ENCODE data around the gene ENOX1.

ENOX1 gene

DNA sequence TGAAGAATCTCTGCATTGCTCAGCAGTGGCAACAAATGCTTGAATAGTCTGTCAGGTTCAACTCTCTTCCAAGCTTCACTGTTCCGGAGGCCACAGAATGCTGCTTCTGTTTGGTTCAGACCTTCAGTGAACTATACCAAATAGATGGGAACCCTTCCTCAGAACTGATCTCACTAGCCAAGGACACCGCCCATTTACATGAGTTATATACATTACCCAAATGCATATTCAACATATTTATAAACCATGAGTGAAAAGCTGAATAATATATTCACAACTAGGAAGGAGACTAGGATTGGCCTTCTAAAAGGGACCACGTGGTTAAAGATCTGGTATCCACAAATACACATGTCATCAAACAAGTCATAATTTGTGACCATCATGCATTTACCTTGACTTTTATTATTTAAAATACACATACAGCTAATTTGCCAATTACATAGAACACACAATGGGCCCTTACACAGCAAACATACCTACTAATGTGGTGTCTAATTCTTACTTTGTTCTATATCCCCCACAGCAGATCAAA is 49.3 kb downstream of the ENOX1 start:
- no peak for DNase-seq

DNA sequence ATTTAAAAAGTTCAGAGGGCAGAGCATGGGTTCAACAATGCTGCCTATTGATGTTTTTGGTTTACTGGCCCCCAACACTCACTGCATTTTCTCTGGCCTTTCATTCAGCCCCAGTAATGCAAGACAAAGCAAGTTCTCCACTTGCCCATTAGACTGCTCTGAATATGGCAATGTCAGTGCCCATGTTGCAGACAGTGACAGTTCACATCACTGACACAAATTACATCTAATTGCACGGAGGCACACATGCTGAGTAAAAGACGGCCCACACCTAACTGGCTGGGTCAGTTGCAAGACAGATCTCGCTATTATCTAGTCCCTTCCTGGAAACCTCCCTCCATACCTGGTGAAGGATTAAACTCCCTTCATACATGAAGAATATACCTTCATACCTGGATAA is 54.0 kb downstream of the ENOX1 start:
- no peak for DNase-seq

DNA sequence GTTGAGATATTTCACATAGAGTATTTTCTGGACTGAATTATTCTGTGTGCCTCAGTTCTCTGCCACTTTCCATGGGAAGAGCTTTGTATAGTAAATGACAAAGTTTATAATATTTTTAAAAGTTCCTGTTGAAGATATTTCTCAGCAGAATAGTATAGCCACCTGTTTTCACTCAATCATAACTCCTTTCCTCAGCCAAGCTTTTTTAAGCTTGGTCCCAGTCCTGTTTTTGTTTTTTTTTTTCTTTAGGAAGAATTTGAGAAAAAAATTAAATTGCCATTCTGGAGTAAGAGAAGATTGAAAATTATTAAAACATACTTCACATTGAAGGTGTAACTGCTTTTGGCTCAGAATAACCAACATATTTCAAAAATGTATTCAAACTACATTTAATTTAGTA is 55.5 kb downstream of the ENOX1 start:
- DNase-seq: no peak

DNA sequence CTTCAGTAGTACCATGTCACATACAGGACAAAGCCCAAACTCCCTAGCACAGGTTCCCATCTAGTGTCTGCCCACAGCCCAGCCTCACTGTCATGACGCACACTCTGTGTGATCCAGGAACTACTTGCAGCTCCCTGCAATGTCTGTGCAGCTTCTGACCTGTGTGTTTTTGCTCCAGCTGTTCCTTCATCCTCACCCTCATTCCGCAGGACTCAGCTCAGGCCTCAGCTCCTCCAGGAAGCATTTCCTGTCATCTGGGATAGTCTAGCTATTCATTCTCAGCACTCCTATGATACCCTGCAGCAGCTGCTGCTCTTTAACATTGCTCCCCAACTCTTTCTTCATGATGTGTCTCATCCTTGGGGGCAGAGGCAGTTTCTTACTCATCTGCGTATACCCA is 56.1 kb downstream of the ENOX1 start:
- no peak for DNase-seq

DNA sequence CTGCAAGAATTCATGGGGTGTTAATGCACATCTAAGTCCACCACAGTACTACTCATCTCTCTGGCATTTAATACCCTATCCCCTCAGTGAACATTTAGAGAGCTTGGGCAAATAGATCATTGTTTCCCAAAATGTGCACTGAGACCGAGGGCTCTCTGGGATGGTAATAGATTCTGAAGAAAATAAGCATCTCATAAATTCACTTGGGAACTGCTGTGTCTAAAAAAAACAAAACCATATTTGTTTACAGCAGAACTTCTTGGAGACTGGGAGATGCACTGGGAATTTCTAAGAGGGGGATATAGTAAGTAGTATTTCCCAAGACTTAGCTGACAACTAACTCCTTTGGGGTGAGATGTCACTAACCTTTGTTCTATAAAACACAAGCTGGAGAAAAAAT is 58.4 kb downstream of the ENOX1 start:
- DNase-seq: no peak

DNA sequence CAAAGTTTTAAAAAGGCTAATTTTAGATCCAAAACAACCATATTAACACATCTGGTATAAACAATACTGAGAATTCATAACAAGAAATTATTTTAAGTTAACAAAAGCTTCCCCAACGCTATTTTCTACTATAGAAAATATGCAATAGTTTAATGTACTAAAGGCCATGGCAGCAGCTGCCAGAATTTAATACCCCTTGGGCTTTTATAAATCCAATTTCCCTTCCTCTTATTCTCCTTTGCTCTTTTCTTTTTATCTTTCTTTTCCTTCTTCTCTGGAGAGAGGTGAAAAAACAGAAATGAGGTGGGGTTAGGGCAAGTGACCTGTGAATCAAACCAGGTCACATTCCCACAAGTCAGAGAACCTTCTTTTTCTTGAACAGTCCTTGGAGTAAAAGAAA is 58.9 kb downstream of the ENOX1 start:
- no peak for DNase-seq

DNA sequence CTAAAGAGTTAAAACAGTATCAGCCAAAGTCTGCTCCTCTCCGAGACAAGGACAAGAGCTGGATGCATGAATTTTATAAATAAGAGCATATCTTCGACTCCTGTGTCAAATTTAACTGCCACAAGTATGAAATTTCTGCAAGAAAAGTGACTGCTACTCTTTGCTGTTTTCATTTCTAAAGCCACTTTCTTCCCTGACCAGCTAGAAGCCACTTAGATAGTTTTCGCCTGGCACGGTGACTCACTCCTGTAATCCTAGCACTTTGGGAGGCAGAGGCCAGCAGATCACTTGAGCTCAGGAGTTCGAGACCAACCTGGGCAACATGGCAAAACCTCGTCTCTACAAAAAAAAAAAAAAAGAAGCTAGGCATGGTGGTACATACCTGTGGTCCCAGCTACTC is 61.3 kb downstream of the ENOX1 start:
- no peak for DNase-seq

DNA sequence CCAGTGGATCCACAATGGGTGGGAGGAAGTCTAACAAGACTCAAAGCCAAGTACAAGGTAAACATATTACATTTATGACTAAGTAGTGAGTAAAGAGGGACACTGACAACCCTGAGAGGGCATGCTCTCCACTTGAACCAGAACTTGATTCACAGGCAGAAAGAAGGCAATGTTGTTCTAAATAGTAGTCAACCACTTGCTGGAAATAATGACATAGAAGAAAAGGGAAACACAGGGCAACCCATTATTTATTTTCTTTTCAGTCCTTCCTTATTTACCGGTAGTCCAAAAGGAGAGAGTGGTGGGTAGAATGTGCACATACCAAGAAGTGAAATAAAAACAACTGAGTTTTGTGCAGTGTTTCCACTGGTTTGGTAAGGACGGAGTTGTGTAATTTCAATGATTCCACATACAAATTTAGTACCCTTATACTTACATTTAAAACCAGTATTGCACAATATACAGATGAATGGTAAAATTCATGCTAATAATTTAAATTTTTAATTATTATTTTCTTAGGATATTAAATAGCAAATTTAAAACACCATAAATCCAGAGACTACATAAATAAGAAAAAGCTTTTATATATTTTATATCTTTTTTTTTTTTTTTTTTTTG is 65.9 kb downstream of the ENOX1 start:
- no peak for DNase-seq

DNA sequence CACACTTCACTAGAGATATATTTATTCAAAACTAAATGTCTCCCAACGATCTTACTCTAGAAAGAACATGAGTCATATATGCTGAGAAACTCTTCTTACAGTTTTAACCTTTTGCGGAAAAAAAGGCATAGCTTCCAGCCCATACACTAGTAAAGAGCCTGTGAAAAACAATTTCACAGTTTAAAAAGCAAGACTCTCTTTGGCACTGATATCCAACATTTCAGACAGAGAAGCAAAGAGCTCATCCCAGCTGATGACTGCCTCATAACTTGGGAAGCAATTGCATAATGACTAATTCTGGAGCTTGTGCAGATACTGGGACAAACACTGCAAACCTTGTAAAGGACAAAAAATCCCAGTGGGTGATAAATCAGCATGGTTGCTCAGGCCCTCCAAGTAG is 88.0 kb downstream of the ENOX1 start:
- DNase-seq: no peak

DNA sequence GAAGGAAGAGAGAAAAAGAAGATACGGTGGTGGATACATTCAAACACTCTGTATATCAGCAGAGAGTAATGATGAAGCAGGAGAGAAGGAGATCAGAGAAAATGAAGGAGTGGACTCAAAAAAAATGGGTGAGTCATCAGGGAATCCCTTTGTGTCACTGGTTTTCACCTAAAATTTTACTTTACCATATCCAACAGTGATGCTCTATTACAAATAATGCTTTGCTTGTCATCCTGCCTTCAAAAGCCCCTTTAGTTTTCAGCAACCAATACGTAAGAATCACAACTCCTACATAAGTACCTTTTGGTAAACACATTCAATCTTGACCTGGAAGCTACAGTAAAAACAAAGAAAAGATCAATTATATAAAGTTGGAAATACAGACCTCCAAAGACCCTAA is 88.8 kb downstream of the ENOX1 start:
- DNase-seq: no peak

DNA sequence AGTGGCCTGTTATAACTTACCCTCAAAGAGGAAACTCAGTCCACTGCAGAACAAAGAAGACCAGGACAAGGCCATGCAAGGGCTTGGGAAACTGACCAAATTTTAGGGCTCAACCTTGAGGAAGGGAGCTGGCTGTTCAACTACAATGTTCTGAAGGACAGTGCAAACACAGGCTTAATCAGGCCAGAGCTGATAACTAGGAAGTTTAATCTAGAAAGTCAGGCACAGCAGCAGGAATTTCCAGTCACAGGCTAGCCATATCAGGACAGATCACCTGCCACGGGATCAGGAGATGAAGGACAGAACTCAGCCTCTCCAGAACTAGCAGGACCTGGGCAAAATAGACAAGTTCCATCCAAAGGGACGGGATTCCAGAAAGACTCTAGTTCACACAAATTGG is 89.4 kb downstream of the ENOX1 start:
- no peak for DNase-seq

DNA sequence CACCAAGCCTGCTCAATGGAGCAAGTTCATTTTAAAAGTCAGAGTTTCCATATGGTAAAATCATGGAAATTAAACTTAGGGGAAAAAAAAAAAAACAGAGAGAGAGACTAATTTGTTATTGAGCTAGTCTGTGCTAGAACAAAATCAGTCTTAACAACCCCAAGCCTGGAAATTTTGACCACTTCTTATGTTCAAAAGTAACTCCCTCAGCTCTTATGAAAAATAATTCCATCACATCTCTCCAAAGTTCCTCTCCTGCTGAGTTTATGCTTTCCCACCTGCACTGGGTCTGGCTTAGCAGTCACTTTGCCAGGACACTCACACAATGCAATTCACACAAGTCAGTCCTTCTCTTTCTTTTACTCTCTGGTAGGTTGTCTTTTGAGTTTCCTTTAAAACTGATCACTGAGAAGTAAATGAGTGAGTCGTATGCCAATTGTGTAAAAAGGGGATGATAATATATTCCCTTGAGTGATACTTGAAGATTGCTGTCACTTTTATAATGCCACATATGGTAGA is 92.6 kb downstream of the ENOX1 start:
- DNase-seq: no peak

DNA sequence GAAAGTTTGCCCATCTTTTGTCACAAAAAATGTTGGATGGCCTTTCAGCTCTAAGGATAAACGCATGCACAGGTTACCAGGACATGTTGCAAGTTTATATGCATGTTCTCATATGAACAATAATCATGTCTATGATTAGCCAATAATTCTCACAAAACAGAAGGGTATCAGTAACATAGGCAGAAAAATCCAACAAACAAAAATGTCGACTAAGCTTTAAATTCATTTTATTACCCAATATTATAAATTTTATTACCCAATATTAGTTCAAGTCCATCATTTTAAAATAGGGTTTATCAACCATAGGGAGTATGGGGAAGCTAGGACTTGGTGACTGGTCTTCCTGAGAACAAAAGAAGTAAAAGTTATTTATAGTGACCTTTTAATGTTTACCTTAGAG is 93.1 kb downstream of the ENOX1 start:
- DNase-seq: no peak

DNA sequence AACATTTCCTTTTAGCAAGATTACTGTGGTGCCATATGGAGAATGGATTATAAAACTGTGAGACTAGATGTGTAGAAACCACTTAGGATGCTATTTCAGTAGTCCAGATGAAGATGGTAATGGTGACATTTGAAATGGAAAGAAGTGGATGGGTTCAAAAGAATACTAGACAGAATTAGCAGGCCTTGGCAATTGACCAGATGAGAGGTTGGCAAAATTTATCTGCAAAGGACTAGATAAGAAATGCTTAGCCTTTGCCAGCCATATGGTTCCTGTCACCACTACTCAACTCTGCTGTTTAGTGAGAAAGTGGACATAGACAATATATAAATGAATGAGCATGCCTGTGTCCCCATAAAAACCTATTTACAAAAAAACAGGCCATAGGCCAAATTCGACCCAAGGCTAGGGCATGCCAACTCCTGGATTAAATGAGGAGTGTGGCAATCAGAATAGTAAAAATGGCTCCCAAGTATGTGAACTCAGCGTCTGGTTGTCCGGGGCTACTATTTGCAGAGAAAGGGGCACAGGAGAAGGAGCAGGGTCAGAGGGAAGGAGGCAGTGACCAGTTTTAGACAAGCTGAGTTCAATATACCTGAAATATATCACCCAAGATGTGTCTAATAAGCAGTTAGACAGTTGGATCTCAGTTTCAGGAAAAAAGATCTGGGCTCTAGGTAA is 98.4 kb downstream of the ENOX1 start:
- DNase-seq: no peak

DNA sequence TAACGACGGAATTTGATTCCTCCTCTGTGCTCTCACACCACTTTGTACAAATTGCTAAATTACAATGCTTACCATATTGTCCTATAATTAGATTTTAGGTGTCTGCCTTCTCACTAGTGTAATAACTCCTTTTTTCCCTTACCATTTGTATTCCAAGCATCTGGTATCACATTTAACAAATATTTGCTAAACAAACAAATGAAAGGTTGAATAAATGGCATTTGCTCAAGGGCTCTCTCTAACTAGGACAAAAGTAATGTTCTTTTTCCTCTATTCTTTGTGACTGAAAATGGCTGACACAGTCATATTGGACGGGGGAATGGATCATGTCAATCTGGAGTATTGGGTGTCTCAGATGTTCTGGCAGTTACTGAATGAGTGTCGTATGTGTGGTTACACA is 99.7 kb downstream of the ENOX1 start:
- no peak for DNase-seq

DNA sequence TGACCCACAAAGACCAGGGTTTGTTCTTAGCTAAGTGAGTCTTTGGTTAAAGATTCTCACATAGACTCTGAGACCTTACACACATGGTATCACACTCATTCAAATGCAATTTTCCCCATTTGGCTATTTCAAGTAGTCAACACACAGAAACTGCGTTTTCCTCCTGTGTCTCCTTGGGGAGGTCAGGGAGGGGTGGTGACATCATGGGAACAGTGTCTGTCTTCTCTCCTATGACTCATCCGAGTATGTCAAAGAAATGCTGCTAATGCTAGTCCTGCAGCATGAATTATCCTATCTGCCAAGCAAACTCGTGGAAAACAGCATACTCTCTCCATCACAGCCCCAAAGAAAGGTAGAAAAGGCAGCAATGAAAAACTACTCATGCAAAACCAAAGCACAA is 100.2 kb downstream of the ENOX1 start:
- no peak for DNase-seq

DNA sequence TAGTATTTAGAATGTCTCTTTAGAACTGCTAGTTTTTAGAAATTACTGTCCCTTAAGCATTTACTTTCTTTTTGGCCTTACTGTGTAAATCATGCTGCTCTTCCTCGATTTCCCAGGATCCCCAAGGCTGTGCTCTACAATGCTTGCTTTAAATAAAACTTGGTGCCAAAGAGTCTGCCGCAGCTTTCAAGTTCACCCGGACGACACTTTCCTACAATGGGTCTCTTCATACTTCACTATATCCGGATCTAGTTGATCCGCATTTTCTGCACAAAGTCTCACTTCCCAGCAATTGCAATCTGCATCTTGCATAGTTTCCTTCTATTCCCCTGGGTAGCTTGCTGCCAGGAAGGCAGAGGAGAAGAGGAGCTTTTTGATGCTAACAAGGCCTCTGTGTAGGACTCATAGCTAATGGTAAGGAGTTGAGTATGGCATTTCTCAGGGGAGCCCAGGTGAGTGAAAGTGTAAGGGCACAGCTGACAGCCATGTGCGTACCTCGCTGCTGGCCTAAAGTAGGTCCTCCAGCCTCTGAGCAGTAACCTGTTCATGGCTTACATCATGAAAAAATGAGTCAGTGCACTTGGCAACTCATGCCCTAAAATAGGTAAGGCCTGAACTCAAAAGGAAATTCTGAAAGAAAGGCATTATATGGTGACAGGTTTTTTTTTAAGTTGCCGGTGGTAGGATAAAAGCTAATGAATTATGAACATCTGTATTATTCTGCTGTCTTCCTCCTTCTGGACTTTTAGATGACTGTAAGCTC is 101.6 kb downstream of the ENOX1 start:
- DNase-seq: no peak

DNA sequence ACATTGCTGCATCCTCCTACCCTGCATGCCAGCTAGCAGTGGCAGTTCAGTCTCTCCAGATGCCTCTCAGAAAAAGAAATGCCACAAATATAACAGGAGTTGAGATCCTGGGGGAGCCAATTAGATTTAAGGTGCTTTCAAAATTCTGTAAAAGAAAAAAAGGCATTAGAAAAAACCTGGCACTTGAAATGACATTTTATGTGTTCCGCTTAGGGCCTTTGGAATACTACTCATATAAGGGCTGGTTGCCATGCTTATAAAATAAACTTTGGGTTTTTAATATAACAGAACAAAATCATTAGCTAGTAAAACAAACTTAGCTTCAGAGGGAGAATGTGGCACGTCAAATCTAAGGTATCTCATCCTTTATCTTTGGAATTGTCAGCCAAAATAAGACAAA is 104.1 kb downstream of the ENOX1 start:
- DNase-seq: no peak

DNA sequence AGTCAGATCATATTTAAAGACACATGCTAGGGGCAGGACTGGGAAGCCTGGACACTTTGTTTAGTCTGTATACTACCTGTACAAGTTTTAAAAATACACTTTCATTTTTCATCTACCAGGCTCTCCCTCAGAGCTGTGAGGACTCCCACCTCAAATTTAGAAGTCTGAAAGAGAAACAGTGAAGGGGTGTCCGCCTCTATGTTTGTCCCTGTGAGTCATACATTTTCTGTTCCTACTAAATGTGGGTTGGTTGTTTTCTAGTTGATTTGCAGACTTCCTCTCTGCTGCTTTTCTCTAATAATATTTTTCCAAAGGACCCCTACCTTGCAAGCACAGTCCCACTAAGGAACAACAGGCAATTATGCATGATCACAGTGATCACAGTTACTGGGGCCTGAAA is 110.5 kb downstream of the ENOX1 start:
- DNase-seq: no peak

DNA sequence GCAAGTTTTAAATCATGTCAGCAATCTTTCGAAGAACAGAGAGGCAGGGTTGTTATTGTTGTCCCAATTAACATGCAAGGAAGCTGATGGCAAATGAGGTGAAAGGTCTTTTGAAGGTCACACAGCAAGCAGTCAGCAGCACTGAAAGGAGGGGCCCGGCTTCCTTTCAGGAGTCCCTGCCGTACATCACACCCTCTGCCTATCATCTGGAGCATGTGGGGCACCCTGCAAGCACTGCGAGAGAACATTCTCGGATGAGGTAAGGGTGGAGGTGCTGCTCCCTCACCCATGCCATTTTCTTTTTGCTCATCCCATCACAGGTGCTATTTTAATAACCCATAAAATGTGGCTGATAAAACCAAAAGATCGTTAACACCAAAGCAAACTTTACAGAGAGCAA is 111.2 kb downstream of the ENOX1 start:
- DNase-seq: no peak

DNA sequence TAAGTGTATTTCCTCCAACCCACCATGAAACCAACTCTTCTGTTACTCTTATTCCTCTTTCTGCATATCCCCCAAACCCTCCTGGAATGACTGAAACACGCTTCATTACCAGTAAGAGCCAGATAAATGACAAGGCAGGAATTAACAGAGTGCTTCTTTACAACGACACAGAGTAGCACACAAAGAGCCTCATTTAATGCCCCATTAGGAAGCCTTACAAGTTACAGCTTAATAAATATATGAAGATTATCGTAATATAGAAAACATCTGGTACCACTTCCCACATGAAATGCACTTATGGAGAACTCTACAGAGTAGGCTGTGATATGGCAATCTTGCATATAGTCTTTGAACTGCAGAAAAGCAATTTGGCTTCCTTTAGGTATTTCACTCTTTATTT is 116.8 kb downstream of the ENOX1 start:
- no peak for DNase-seq

DNA sequence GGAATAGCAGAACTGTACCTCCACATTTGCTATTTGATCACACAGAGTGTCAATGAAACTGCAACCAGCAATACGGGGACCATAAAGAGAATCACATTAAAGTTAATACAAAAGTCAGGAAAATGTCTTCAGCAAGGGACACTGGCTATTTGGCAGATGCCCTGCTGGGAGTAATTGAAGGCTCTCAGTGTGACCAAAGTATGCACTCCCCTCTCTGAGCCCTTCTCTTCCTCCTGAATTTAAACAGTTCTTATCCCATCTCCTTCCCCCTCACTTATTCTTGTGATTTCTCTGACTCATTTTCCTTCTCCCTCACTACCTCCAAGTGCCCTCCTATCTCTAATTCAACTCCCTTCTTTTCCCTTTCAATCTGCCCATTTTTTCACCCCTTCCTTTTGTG is 117.7 kb downstream of the ENOX1 start:
- no peak for DNase-seq

DNA sequence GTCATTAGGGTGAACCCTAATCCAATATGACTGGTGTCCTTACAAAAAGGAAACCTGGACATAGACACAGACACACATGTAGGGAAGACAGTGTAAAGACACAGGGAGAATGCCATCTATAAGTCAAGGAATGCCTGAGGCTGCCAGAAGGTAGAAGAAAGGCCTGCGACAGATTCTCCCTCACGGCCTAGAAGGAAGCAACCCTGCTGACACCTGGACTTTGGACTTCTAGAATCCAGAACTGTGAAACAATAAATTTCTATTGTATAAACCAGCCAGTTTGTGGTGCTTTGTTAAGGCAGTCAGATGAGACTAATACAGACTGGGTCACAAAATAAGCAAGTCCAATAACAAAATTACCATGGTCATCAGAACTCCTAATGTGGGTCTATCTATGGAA is 120.4 kb downstream of the ENOX1 start:
- DNase-seq: no peak

DNA sequence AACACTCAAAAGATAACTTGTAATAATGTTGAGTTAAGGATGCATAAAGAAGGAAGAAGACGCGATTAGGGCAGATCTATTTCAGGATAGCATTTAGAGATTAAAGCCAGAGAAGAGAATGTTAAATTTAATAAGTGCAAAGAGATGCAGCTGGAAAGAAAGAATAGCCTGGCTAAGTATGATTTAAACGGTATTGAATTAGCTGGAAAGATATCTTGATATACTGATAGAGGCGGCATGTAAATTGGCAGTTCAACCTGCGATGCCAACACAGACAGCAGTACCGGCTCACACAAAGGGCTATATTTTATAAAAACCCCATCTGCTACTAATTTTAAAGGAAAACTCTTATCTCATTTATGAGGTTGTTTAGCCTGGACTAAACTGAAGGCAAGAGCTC is 121.4 kb downstream of the ENOX1 start:
- DNase-seq: no peak

Data from NCI-H446 treated with DMSO at 0.1 percent for 48 hours (cell line).